HCT116 (cell line): ENCODE measurements around the gene CFAP298. TPM values are rescaled to one million over a fixed set of nuclear protein-coding genes. Genes with fewer than 3 reads are reported as not detected.

Source experiments
- ATAC-seq: fragments of 200-7000 bp; cut with Tn5 transposase; 2 replicates; pipeline ENCODE4 v1.9.1; 2020; ENCODE audit warnings: mild to moderate bottlenecking, moderate library complexity
- BruUV-seq: library from RNA; stranded (reverse); fragments of 400-500 nt; replicated peaks from 2 replicates; lab custom pipeline; 2021; lab: Mats Ljungman, UMichigan
- CTCF ChIA-PET: fragments of 300-600 bp; sonication (Branson Sonifier 250); formaldehyde crosslinking; loops from one replicate; lab custom pipeline; 2021; ENCODE audit warnings: antibody characterized with exemption; lab: Charles Lee
- POLR2A ChIA-PET: fragments of 300-600, 350-600 bp; sonication (Branson Sonifier 250); formaldehyde crosslinking; loops from one replicate; lab custom pipeline; 2021; ENCODE audit warnings: antibody characterized with exemption; lab: Charles Lee
- RAD21 ChIA-PET, 2 experiments: fragments of 300-600 bp; sonication (Branson Sonifier 250); formaldehyde crosslinking; loops; one replicate each; lab custom pipeline; 2023; ENCODE audit warnings: low total read pairs in 2 of 2; ENCODE audit not compliant: uncharacterized antibody in 2 of 2, unreplicated experiment in 2 of 2, low non-redundant PET in 1 of 2; lab: Charles Lee
- DNase-seq: peaks from one replicate; pipeline ENCODE4 v3.0.0-alpha.2; 2010; ENCODE audit warnings: low read depth, low spot score
- H2AFZ ChIP-seq: fragments of 200-600 bp; shearing (Covaris generic), sonication (generic); 2 replicates; pipeline ENCODE4 v1.6.1; 2017; ENCODE audit warnings: low read depth, mixed run types, mixed read lengths, antibody characterized with exemption, low read length; ENCODE audit not compliant: poor library complexity, severe bottlenecking
- H3K27ac ChIP-seq: 2 replicates; pipeline ENCODE4 v1.5.1; 2012; ENCODE audit warnings: low read depth, low read length
- H3K27me3 ChIP-seq: fragments of 200-600 bp; sonication (generic); 2 replicates; pipeline ENCODE4 v1.6.1; 2016; ENCODE audit warnings: mixed run types, low read length, mixed read lengths; ENCODE audit not compliant: insufficient read depth
- H3K36me3 ChIP-seq, 2 experiments: fragments of 200-500 bp in 1 of 2; fragments of 200-600 bp in 1 of 2; sonication (Bioruptor generic) in 1 of 2; sonication (generic) in 1 of 2; 2 replicates each; pipeline versions ENCODE4 v1.5.1 to v1.6.1; 2014 to 2016; ENCODE audit warnings: low read length in 2 of 2, inconsistent platforms in 1 of 2, mixed read lengths in 1 of 2, mixed run types in 1 of 2; ENCODE audit not compliant: insufficient read depth in 2 of 2, control insufficient read depth in 1 of 2
- H3K4me1 ChIP-seq, 2 experiments: fragments of 200-600 bp in 1 of 2; sonication (generic) in 1 of 2; 2 replicates each; pipeline versions ENCODE4 v1.5.1 to v1.6.1; 2012 to 2017; ENCODE audit warnings: low read length in 2 of 2, inconsistent platforms in 1 of 2, mild to moderate bottlenecking in 1 of 2, mixed read lengths in 1 of 2, mixed run types in 1 of 2, moderate library complexity in 1 of 2; ENCODE audit not compliant: insufficient read depth in 2 of 2, control insufficient read depth in 1 of 2
- H3K4me2 ChIP-seq: fragments of 200-600 bp; sonication (generic); 2 replicates; pipeline ENCODE4 v1.6.1; 2017; ENCODE audit warnings: mixed run types, low read length, mixed read lengths
- H3K4me3 ChIP-seq, 2 experiments: fragments of 200-600 bp in 1 of 2; sonication (generic) in 1 of 2; replicated peaks in 1 of 2; 2 replicates each; pipeline ENCODE4 v1.5.1; 2011 to 2016; ENCODE audit warnings: low read length in 2 of 2, control low read depth in 1 of 2, low read depth in 1 of 2, mild to moderate bottlenecking in 1 of 2, mixed read lengths in 1 of 2, mixed run types in 1 of 2
- H3K79me2 ChIP-seq: fragments of 200-600 bp; sonication (generic); 2 replicates; pipeline ENCODE4 v1.6.1; 2017; ENCODE audit warnings: mild to moderate bottlenecking, mixed run types, low read length, moderate library complexity, mixed read lengths; ENCODE audit not compliant: insufficient read depth
- H3K9ac ChIP-seq: fragments of 200-600 bp; sonication (generic); 2 replicates; pipeline ENCODE4 v1.6.1; 2016; ENCODE audit warnings: low read length, mixed read lengths
- H3K9me2 ChIP-seq: fragments of 200-600 bp; sonication (generic), shearing (Covaris generic); 2 replicates; pipeline ENCODE4 v1.6.1; 2017; ENCODE audit warnings: mixed run types, mild to moderate bottlenecking, moderate library complexity; ENCODE audit not compliant: insufficient read depth
- H3K9me3 ChIP-seq, 2 experiments: fragments of 200-500 bp in 1 of 2; fragments of 200-600 bp in 1 of 2; sonication (Bioruptor generic) in 1 of 2; sonication (generic) in 1 of 2; 2 replicates each; pipeline ENCODE4 v1.6.1; 2014 to 2017; ENCODE audit warnings: low read length in 2 of 2, mixed read lengths in 2 of 2, inconsistent platforms in 1 of 2, low read depth in 1 of 2, mild to moderate bottlenecking in 1 of 2, mixed run types in 1 of 2, moderate library complexity in 1 of 2; ENCODE audit not compliant: control insufficient read depth in 1 of 2, insufficient read depth in 1 of 2
- H4K20me1 ChIP-seq: fragments of 200-600 bp; sonication (generic), shearing (Covaris generic); 2 replicates; pipeline ENCODE4 v1.6.1; 2017; ENCODE audit warnings: mixed run types, mild to moderate bottlenecking, moderate library complexity; ENCODE audit not compliant: insufficient read depth
- ATF3 ChIP-seq: IDR thresholded peaks from 2 replicates; pipeline ENCODE4 v1.6.1; 2012
- CEBPB ChIP-seq: IDR thresholded peaks from 2 replicates; pipeline ENCODE4 v1.6.1; 2012; ENCODE audit warnings: low read depth
- EGR1 ChIP-seq: IDR thresholded peaks from 2 replicates; pipeline ENCODE4 v1.6.1; 2012; ENCODE audit warnings: low read depth
- FOSL1 ChIP-seq: IDR thresholded peaks from 2 replicates; pipeline ENCODE4 v1.6.1; 2012; ENCODE audit warnings: low read depth
- POLR2A ChIP-seq: IDR thresholded peaks from 2 replicates; pipeline ENCODE4 v1.7.0; 2011; ENCODE audit warnings: borderline replicate concordance; ENCODE audit not compliant: insufficient read depth, insufficient read length; ENCODE audit errors: extremely low read depth
- POLR2AphosphoS5 ChIP-seq: IDR thresholded peaks from 2 replicates; pipeline ENCODE4 v1.6.1; 2011; ENCODE audit warnings: mild to moderate bottlenecking, low read depth, low read length, moderate library complexity
- RAD21 ChIP-seq: IDR thresholded peaks from 2 replicates; pipeline ENCODE4 v1.6.1; 2012; ENCODE audit warnings: low read depth, mild to moderate bottlenecking
- SIN3A ChIP-seq: IDR thresholded peaks from 2 replicates; pipeline ENCODE4 v1.6.1; 2012; ENCODE audit warnings: low read depth
- SRF ChIP-seq: IDR thresholded peaks from 2 replicates; pipeline ENCODE4 v1.6.1; 2012; ENCODE audit warnings: low read depth
- TCF7L2 ChIP-seq: IDR thresholded peaks from 2 replicates; pipeline ENCODE4 v1.7.0; 2011; ENCODE audit warnings: borderline replicate concordance, inconsistent platforms; ENCODE audit not compliant: insufficient read depth, insufficient read length; ENCODE audit errors: extremely low read depth
- YY1 ChIP-seq: IDR thresholded peaks from 2 replicates; pipeline ENCODE4 v1.6.1; 2011; ENCODE audit warnings: low read length, low read depth, moderate library complexity, mild to moderate bottlenecking; ENCODE audit not compliant: insufficient replicate concordance; ENCODE audit errors: extremely low read depth
- ZFX ChIP-seq: fragments of 450-650 bp; IDR thresholded peaks from 2 replicates; pipeline ENCODE4 v1.6.1; 2017
- ZNF274 ChIP-seq: fragments of 200-500 bp; sonication (Bioruptor generic); IDR thresholded peaks from 2 replicates; pipeline ENCODE4 v1.6.1; 2014; ENCODE audit warnings: mild to moderate bottlenecking, low read depth, low read length, inconsistent platforms
- intact Hi-C: fragments of 100-400 bp; cut with micrococcal nuclease; formaldehyde crosslinking; loops from 2 replicates; pipeline ENCODE4 v1.10.0; 2022
- total RNA-seq: library from RNA; stranded (reverse); gene quantifications from one replicate; pipeline ENCODE4 v1.2.1, GENCODE V29; 2021; ENCODE audit not compliant: unreplicated experiment
- TF ChIP-seq, protein P1 (sequence below): IDR thresholded peaks from 2 replicates; pipeline ENCODE4 v1.6.1; 2012
- TF ChIP-seq, protein P2 (sequence below), 3 experiments: fragments of 200-600 bp in 1 of 3; sonication (generic) in 1 of 3; IDR thresholded peaks in 2 of 3; conservative IDR thresholded peaks in 1 of 3; 2 replicates each; pipeline ENCODE4 v1.5.1; 2012 to 2017; ENCODE audit warnings: low read depth in 2 of 3, low read length in 2 of 3, antibody characterized with exemption in 1 of 3, borderline replicate concordance in 1 of 3, control low read depth in 1 of 3, mild to moderate bottlenecking in 1 of 3, mixed read lengths in 1 of 3, mixed run types in 1 of 3, moderate library complexity in 1 of 3; ENCODE audit not compliant: insufficient read depth in 1 of 3
- TF ChIP-seq, protein P3 (sequence below): IDR thresholded peaks from 2 replicates; pipeline ENCODE4 v1.6.1; 2012; ENCODE audit warnings: low read depth

CFAP298 gene
- total RNA-seq, 1 experiment from 2014 or later = 58.2 TPM

- intact Hi-C loops = no loop called here
- Histone ChIP-seq H2AFZ (peak overlapping the region; percentile 99), H3K27ac (peak overlapping the region; percentile 83), H3K4me2 (peak overlapping the region; percentile 99), H3K9me2 (no peaks in the 10 kb centered on the region), H3K4me3 (peak overlapping the region; percentile 64 to 80), H3K27me3 (no peaks in the 10 kb centered on the region), H4K20me1 (no peaks in the 10 kb centered on the region), H3K36me3 (no peaks in the 10 kb centered on the region), H3K4me1 (peaks cover 10 to 18% of the 10 kb centered on the region in 2 experiments; a peak in 3 of 4 replicates), H3K9me3 (no peaks in the 10 kb centered on the region; a peak in 1 of 4 replicates), H3K9ac (peak overlapping the region; percentile 68), H3K79me2 (no peaks in the 10 kb centered on the region)
- DNase-seq (peak; percentile 62), ATAC-seq (peak; percentile 90)
- ChIA-PET RAD21 (interaction anchor here in 1 of 2 experiments (0.8 kb wide), 1 partner anchor 166 kb away, joined by 4 read pairs; no protein-coding TSS in a partner anchor), POLR2A (interaction anchor here (0.9 to 1.0 kb wide), 2 partner anchors 18 to 175 kb away, joined by 3 read pairs; no protein-coding TSS in a partner anchor), CTCF (interaction anchor here (0.8 to 1.6 kb wide), 14 partner anchors 8 to 1019 kb away, joined by 3 to 11 read pairs (median 4); partner anchors contain the start of gene DONSON)
- BruUV-seq = no TSS peak
- TF ChIP-seq, protein P1, sequence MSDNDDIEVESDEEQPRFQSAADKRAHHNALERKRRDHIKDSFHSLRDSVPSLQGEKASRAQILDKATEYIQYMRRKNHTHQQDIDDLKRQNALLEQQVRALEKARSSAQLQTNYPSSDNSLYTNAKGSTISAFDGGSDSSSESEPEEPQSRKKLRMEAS = peak; percentile 45
- TF ChIP-seq ZFX (peak; percentile 60), FOSL1 (no peak), EGR1 (0 out of 2 replicates have a peak, but pooled peaks have one; percentile 17), TCF7L2 (no peak), POLR2A (peak; percentile 46), YY1 (no peak), RAD21 (peak; percentile 70), POLR2AphosphoS5 (no peak), ATF3 (no peak), SRF (no peak), ZNF274 (no peak), CEBPB (no peak), SIN3A (no peak; the same call in 1 of the 2 replicates)
- TF ChIP-seq, protein P2, sequence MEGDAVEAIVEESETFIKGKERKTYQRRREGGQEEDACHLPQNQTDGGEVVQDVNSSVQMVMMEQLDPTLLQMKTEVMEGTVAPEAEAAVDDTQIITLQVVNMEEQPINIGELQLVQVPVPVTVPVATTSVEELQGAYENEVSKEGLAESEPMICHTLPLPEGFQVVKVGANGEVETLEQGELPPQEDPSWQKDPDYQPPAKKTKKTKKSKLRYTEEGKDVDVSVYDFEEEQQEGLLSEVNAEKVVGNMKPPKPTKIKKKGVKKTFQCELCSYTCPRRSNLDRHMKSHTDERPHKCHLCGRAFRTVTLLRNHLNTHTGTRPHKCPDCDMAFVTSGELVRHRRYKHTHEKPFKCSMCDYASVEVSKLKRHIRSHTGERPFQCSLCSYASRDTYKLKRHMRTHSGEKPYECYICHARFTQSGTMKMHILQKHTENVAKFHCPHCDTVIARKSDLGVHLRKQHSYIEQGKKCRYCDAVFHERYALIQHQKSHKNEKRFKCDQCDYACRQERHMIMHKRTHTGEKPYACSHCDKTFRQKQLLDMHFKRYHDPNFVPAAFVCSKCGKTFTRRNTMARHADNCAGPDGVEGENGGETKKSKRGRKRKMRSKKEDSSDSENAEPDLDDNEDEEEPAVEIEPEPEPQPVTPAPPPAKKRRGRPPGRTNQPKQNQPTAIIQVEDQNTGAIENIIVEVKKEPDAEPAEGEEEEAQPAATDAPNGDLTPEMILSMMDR (IDR thresholded peaks at IDR 0.05 in 2 of 3, conservative IDR thresholded peaks at IDR 0.05 in 1 of 3; ENCODE audit: borderline replicate concordance in 1 of 3, insufficient read depth in 1 of 3, low read depth in 2 of 3, low read length in 2 of 3) = peak; percentile 67 to 85 (median 85)
- TF ChIP-seq, protein P3, sequence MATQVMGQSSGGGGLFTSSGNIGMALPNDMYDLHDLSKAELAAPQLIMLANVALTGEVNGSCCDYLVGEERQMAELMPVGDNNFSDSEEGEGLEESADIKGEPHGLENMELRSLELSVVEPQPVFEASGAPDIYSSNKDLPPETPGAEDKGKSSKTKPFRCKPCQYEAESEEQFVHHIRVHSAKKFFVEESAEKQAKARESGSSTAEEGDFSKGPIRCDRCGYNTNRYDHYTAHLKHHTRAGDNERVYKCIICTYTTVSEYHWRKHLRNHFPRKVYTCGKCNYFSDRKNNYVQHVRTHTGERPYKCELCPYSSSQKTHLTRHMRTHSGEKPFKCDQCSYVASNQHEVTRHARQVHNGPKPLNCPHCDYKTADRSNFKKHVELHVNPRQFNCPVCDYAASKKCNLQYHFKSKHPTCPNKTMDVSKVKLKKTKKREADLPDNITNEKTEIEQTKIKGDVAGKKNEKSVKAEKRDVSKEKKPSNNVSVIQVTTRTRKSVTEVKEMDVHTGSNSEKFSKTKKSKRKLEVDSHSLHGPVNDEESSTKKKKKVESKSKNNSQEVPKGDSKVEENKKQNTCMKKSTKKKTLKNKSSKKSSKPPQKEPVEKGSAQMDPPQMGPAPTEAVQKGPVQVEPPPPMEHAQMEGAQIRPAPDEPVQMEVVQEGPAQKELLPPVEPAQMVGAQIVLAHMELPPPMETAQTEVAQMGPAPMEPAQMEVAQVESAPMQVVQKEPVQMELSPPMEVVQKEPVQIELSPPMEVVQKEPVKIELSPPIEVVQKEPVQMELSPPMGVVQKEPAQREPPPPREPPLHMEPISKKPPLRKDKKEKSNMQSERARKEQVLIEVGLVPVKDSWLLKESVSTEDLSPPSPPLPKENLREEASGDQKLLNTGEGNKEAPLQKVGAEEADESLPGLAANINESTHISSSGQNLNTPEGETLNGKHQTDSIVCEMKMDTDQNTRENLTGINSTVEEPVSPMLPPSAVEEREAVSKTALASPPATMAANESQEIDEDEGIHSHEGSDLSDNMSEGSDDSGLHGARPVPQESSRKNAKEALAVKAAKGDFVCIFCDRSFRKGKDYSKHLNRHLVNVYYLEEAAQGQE = no peak
These were observed 42.6 kb downstream of the CFAP298 start for GRCh38 chr21:32569261-32570230.
